Stomach (tissue), 4 donors: Measurements from ENCODE around the gene ZMIZ1.

Source experiments
- CTCF ChIP-seq, 7 experiments: fragments of 450-650 bp in 4 of 7; fragments of 200-600 bp in 3 of 7; sonication (generic) in 3 of 7; IDR thresholded peaks; one replicate each; pipeline ENCODE4 v1.5.1; 2016 to 2019; ENCODE audit warnings: antibody characterized with exemption in 7 of 7, control low read depth in 2 of 7, mild to moderate bottlenecking in 1 of 7
- POLR2A ChIP-seq, 4 donors: fragments of 450-650 bp; IDR thresholded peaks; one replicate each; pipeline ENCODE4 v1.6.1; 2016; ENCODE audit warnings: antibody characterized with exemption in 4 of 4, control low read depth in 2 of 4, mild to moderate bottlenecking in 1 of 4, moderate library complexity in 1 of 4
- POLR2AphosphoS5 ChIP-seq, 3 donors: sonication (generic); formaldehyde crosslinking; IDR thresholded peaks; one replicate each; pipeline ENCODE4 v1.6.1; 2016; ENCODE audit warnings: antibody characterized with exemption in 3 of 3

GRCh38 chr10:79065853-79066252 lies 2.9 kb upstream of the ZMIZ1 start:
- no peak for TF ChIP-seq CTCF (IDR thresholded peaks at IDR 0.05)
- TF ChIP-seq POLR2AphosphoS5 (IDR thresholded peaks at IDR 0.05) = no peak
- no peak for TF ChIP-seq POLR2A (IDR thresholded peaks at IDR 0.05)
